Loucy (cell line): ENCODE measurements around the gene NECTIN3.

Experiments used
- H2AFZ ChIP-seq: fragments of 200-600 bp; sonication (generic); 2 replicates; pipeline ENCODE4 v1.6.0; 2016; ENCODE audit warnings: antibody characterized with exemption, mild to moderate bottlenecking, low read length, moderate library complexity
- H3F3A ChIP-seq: fragments of 200-600 bp; 2 replicates; pipeline ENCODE4 v1.6.0; 2016; ENCODE audit warnings: antibody characterized with exemption, low read depth, mild to moderate bottlenecking
- H3K27me3 ChIP-seq: fragments of 200-600 bp; sonication (generic); 2 replicates; pipeline ENCODE4 v1.6.1; 2014; ENCODE audit warnings: low read length, mild to moderate bottlenecking; ENCODE audit not compliant: insufficient read depth, poor library complexity, severe bottlenecking
- H3K36me3 ChIP-seq: fragments of 200-600 bp; sonication (generic); 2 replicates; pipeline ENCODE4 v1.6.1; 2016; ENCODE audit warnings: low read length; ENCODE audit not compliant: insufficient read depth
- H3K4me1 ChIP-seq: fragments of 200-600 bp; sonication (generic); 2 replicates; pipeline ENCODE4 v1.5.1; 2014; ENCODE audit warnings: low read length, mild to moderate bottlenecking; ENCODE audit not compliant: insufficient read depth, poor library complexity, severe bottlenecking
- H3K4me2 ChIP-seq: fragments of 200-600 bp; sonication (generic); 2 replicates; pipeline ENCODE4 v1.6.0; 2014; ENCODE audit warnings: antibody characterized with exemption, low read length, low read depth, mild to moderate bottlenecking; ENCODE audit not compliant: poor library complexity, severe bottlenecking
- H3K4me3 ChIP-seq: fragments of 200-600 bp; sonication (generic); 2 replicates; pipeline ENCODE4 v1.5.1; 2014; ENCODE audit warnings: low read length, mild to moderate bottlenecking, mixed read lengths; ENCODE audit not compliant: poor library complexity, severe bottlenecking
- H3K79me2 ChIP-seq: fragments of 200-600 bp; sonication (generic); 2 replicates; pipeline ENCODE4 v1.6.1; 2014; ENCODE audit warnings: low read length; ENCODE audit not compliant: insufficient read depth
- H3K9ac ChIP-seq: fragments of 200-600 bp; sonication (generic); 2 replicates; pipeline ENCODE4 v1.6.0; 2014; ENCODE audit warnings: mild to moderate bottlenecking, low read depth, low read length, moderate library complexity; ENCODE audit not compliant: poor library complexity, severe bottlenecking
- H3K9me2 ChIP-seq: fragments of 200-600 bp; sonication (generic); replicated peaks from 2 replicates; pipeline ENCODE4 v1.6.1; 2016; ENCODE audit warnings: low read depth, low read length, mixed read lengths
- H3K9me3 ChIP-seq: fragments of 200-600 bp; sonication (generic); 2 replicates; pipeline ENCODE4 v1.6.1; 2014; ENCODE audit warnings: mild to moderate bottlenecking, antibody characterized with exemption, low read length, low read depth; ENCODE audit not compliant: insufficient read depth
- H4K20me1 ChIP-seq: fragments of 200-600 bp; sonication (generic); 2 replicates; pipeline ENCODE4 v1.6.0; 2014; ENCODE audit warnings: antibody characterized with exemption, low read length, mild to moderate bottlenecking; ENCODE audit not compliant: insufficient read depth, poor library complexity, severe bottlenecking
- EZH2phosphoT487 ChIP-seq: fragments of 200-600 bp; IDR thresholded peaks from 2 replicates; pipeline ENCODE4 v1.6.1; 2018; ENCODE audit warnings: antibody characterized with exemption, mild to moderate bottlenecking, moderate library complexity, borderline replicate concordance
- TF ChIP-seq, protein P1 (sequence below): fragments of 200-600 bp; sonication (generic); conservative IDR thresholded peaks from 2 replicates; pipeline ENCODE4 v1.5.1; 2014; ENCODE audit warnings: mild to moderate bottlenecking, antibody characterized with exemption, low read length

The NECTIN3 gene

DNA sequence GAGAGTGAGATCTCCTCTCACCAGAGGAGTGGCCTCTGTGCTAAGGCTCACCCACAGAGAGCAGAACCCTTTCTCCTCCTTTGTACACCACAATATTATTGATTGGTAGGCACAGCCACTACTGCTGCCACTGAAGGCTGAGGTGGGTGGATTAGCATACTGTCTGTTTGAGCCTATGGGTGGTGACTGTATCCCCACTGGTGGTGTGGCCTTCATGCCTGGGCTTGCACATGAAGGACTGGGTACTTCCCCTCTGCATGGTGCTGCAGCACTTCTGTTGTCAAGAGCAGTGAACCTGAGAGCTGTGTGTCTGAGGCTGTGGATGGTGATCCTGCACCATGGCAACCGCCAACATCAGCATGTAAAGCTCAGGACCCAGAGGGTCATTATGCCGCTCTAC, 35.7 kb upstream of the NECTIN3 start:
- no peak overlapping the region for H3K4me3 ChIP-seq
- 0 out of 2 replicates have a peak, but pooled peaks cover 5% of the 10 kb centered on the region for H3K9me3 ChIP-seq
- TF ChIP-seq, protein P1, sequence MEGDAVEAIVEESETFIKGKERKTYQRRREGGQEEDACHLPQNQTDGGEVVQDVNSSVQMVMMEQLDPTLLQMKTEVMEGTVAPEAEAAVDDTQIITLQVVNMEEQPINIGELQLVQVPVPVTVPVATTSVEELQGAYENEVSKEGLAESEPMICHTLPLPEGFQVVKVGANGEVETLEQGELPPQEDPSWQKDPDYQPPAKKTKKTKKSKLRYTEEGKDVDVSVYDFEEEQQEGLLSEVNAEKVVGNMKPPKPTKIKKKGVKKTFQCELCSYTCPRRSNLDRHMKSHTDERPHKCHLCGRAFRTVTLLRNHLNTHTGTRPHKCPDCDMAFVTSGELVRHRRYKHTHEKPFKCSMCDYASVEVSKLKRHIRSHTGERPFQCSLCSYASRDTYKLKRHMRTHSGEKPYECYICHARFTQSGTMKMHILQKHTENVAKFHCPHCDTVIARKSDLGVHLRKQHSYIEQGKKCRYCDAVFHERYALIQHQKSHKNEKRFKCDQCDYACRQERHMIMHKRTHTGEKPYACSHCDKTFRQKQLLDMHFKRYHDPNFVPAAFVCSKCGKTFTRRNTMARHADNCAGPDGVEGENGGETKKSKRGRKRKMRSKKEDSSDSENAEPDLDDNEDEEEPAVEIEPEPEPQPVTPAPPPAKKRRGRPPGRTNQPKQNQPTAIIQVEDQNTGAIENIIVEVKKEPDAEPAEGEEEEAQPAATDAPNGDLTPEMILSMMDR: no peak
- no peak for TF ChIP-seq EZH2phosphoT487
- H2AFZ ChIP-seq: no peak overlapping the region
- H3K4me1 ChIP-seq: no peaks in the 10 kb centered on the region
- no peak overlapping the region for H3K9ac ChIP-seq
- H3F3A ChIP-seq: no peaks in the 10 kb centered on the region
- H3K36me3 ChIP-seq: no peaks in the 10 kb centered on the region
- no peaks in the 10 kb centered on the region for H3K79me2 ChIP-seq
- no peaks in the 10 kb centered on the region for H4K20me1 ChIP-seq
- H3K9me2 ChIP-seq: no peaks in the 10 kb centered on the region
- no peaks in the 10 kb centered on the region for H3K27me3 ChIP-seq
- no peak overlapping the region for H3K4me2 ChIP-seq

DNA sequence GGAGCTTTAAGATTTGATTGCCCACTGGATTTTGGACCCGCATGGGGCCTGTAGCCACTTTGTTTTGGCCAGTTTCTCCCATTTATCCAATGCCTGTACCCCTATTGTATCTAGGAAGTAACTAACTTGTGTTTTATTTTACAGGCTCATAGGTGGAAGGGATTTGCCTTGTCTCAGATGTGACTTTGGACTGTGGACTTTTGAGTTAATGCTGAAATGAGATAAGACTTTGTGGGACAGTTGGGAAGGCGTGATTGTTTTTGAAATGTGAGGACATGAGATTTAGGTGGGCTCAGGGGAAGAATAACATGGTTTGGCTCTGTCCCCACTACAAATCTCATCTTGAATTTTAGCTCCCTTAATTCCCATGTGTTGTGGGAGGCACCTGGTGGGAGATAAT, 30.7 kb upstream of the NECTIN3 start:
- no peaks in the 10 kb centered on the region for H3K4me1 ChIP-seq
- H3K9me2 ChIP-seq: no peaks in the 10 kb centered on the region
- no peak overlapping the region for H2AFZ ChIP-seq
- H3F3A ChIP-seq: no peaks in the 10 kb centered on the region
- H3K79me2 ChIP-seq: no peaks in the 10 kb centered on the region
- no peaks in the 10 kb centered on the region for H4K20me1 ChIP-seq
- H3K27me3 ChIP-seq: no peaks in the 10 kb centered on the region
- no peak overlapping the region for H3K4me3 ChIP-seq
- peaks cover 10% of the 10 kb centered on the region; the same call in 1 of the 2 replicates for H3K9me3 ChIP-seq
- no peaks in the 10 kb centered on the region for H3K36me3 ChIP-seq
- no peak overlapping the region for H3K9ac ChIP-seq
- TF ChIP-seq, protein P1: no peak
- no peak for TF ChIP-seq EZH2phosphoT487
- H3K4me2 ChIP-seq: no peak overlapping the region

DNA sequence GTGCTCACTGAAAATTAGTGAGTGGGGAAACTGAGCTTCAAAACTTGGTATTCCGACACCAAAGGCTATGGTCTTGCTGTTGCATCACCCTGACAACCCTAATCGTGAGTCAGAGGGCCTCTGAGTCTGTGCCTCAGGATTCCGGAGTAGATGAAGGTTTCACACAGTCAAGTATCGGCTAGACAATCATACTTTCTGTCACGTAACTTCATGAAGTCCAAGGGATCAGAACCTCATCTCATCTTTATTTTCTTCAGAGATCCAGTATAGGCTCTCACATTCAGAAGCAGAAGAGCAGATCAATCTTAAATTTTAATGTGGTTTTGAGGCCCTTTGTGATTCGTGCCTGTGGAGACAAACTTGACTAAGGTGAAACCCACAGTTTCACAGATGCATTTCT, 26.1 kb upstream of the NECTIN3 start:
- Histone ChIP-seq H3F3A (no peaks in the 10 kb centered on the region), H3K4me2 (no peak overlapping the region), H3K9me2 (no peaks in the 10 kb centered on the region), H3K27me3 (no peaks in the 10 kb centered on the region), H3K36me3 (no peaks in the 10 kb centered on the region), H3K79me2 (no peaks in the 10 kb centered on the region), H3K4me3 (no peak overlapping the region), H3K9ac (no peak overlapping the region), H4K20me1 (no peaks in the 10 kb centered on the region), H3K4me1 (no peaks in the 10 kb centered on the region), H3K9me3 (peaks cover 5% of the 10 kb centered on the region; the same call in 1 of the 2 replicates), H2AFZ (no peak overlapping the region)
- TF ChIP-seq, protein P1: no peak
- no peak for TF ChIP-seq EZH2phosphoT487
